Effector memory CD8-positive, alpha-beta T cell (primary cell): ENCODE results near the gene LRIG1.

Experiments
- ATAC-seq: fragments of 150-1000 bp; cut with Tn5 transposase; replicated peaks from 2 replicates; pipeline ENCODE4 v1.10.0; 2021; ENCODE audit warnings: mild to moderate bottlenecking, moderate library complexity
- DNase-seq, 3 experiments: peaks; one replicate each; pipeline ENCODE4 v3.0.0; 2021
- H3K27ac Mint-ChIP-seq, 2 donors: one replicate each; pipeline ENCODE4 v1.8.0; 2022; ENCODE audit warnings: mild to moderate bottlenecking in 2 of 2, mixed read lengths in 2 of 2, moderate library complexity in 2 of 2
- H3K27me3 Mint-ChIP-seq, 2 donors: one replicate each; pipeline ENCODE4 v1.8.0; 2022; ENCODE audit warnings: mixed read lengths in 2 of 2
- H3K36me3 Mint-ChIP-seq: one replicate; pipeline ENCODE4 v1.8.0; 2022; ENCODE audit warnings: mild to moderate bottlenecking, moderate library complexity, mixed read lengths; ENCODE audit not compliant: insufficient read depth
- H3K4me1 Mint-ChIP-seq, 2 donors: one replicate each; pipeline ENCODE4 v1.8.0; 2022; ENCODE audit warnings: low read depth in 2 of 2, mixed read lengths in 2 of 2
- H3K4me3 Mint-ChIP-seq, 2 donors: one replicate each; pipeline ENCODE4 v1.8.0; 2022; ENCODE audit warnings: mild to moderate bottlenecking in 2 of 2, mixed read lengths in 2 of 2, moderate library complexity in 2 of 2
- H3K9me3 Mint-ChIP-seq, 2 donors: one replicate each; pipeline ENCODE4 v1.8.0; 2022; ENCODE audit warnings: mixed read lengths in 2 of 2

The LRIG1 gene

GRCh38 chr3:66406831-66407610 is 93.8 kb downstream of the LRIG1 start:
- no peak for DNase-seq
- Mint-ChIP-seq H3K27ac (no peak overlapping the region), H3K9me3 (no peaks in the 10 kb centered on the region), H3K27me3 (no peaks in the 10 kb centered on the region), H3K4me3 (no peak overlapping the region), H3K36me3 (peaks cover 23% of the 10 kb centered on the region), H3K4me1 (peaks cover 0 to 9% of the 10 kb centered on the region in 2 donors)
- no peak for ATAC-seq

GRCh38 chr3:66406163-66406562 is 94.7 kb downstream of the LRIG1 start:
- no peak overlapping the region for H3K27ac Mint-ChIP-seq
- H3K27me3 Mint-ChIP-seq = no peaks in the 10 kb centered on the region
- ATAC-seq = no peak
- H3K36me3 Mint-ChIP-seq = peaks cover 23% of the 10 kb centered on the region
- peaks cover 0 to 9% of the 10 kb centered on the region in 2 donors for H3K4me1 Mint-ChIP-seq
- no peak overlapping the region for H3K4me3 Mint-ChIP-seq
- no peak for DNase-seq
- H3K9me3 Mint-ChIP-seq = no peaks in the 10 kb centered on the region

- Mint-ChIP-seq H3K9me3 (no peaks in the 10 kb centered on the region), H3K27me3 (no peaks in the 10 kb centered on the region), H3K36me3 (peaks cover 25% of the 10 kb centered on the region), H3K4me3 (no peak overlapping the region), H3K4me1 (peaks cover 0 to 9% of the 10 kb centered on the region in 2 donors), H3K27ac (no peak overlapping the region)
- no peak for ATAC-seq
- DNase-seq = no peak
Observed at GRCh38 chr3:66405701-66406091, 95.1 kb downstream of the LRIG1 start.

- Mint-ChIP-seq H3K27me3 (no peaks in the 10 kb centered on the region), H3K27ac (no peak overlapping the region), H3K36me3 (peaks cover 26% of the 10 kb centered on the region), H3K9me3 (no peaks in the 10 kb centered on the region), H3K4me1 (peaks cover 0 to 9% of the 10 kb centered on the region in 2 donors), H3K4me3 (no peak overlapping the region)
- no peak for DNase-seq
- ATAC-seq = no peak
Observed at GRCh38 chr3:66404903-66405700, 95.7 kb downstream of the LRIG1 start.

GRCh38 chr3:66404197-66404596 is 96.6 kb downstream of the LRIG1 start:
- Mint-ChIP-seq H3K27me3 (no peaks in the 10 kb centered on the region), H3K36me3 (peaks cover 26% of the 10 kb centered on the region), H3K27ac (peak overlapping the region in 1 of 2 donors; percentile 59), H3K9me3 (no peaks in the 10 kb centered on the region), H3K4me1 (peaks cover 0 to 9% of the 10 kb centered on the region in 2 donors), H3K4me3 (no peak overlapping the region)
- ATAC-seq (no peak), DNase-seq (no peak)

GRCh38 chr3:66403323-66403990 is 97.4 kb downstream of the LRIG1 start:
- Mint-ChIP-seq H3K4me1 (peaks cover 0 to 5% of the 10 kb centered on the region in 2 donors), H3K4me3 (no peak overlapping the region), H3K27ac (peak overlapping the region in 1 of 2 donors; percentile 38), H3K36me3 (peaks cover 29% of the 10 kb centered on the region), H3K27me3 (no peaks in the 10 kb centered on the region), H3K9me3 (no peaks in the 10 kb centered on the region)
- ATAC-seq = no peak
- no peak for DNase-seq

GRCh38 chr3:66402596-66403290 is 98.1 kb downstream of the LRIG1 start:
- Mint-ChIP-seq H3K27me3 (no peaks in the 10 kb centered on the region), H3K4me3 (no peak overlapping the region), H3K36me3 (peaks cover 33% of the 10 kb centered on the region), H3K27ac (peak overlapping the region in 1 of 2 donors; percentile 38), H3K9me3 (no peaks in the 10 kb centered on the region), H3K4me1 (peaks cover 0 to 4% of the 10 kb centered on the region in 2 donors)
- ATAC-seq (no peak), DNase-seq (no peak)

GRCh38 chr3:66401675-66402491 is 98.9 kb downstream of the LRIG1 start:
- DNase-seq (no peak), ATAC-seq (no peak)
- H3K9me3 Mint-ChIP-seq = no peaks in the 10 kb centered on the region
- peaks cover 0 to 2% of the 10 kb centered on the region in 2 donors for H3K4me1 Mint-ChIP-seq
- no peak overlapping the region for H3K4me3 Mint-ChIP-seq
- no peaks in the 10 kb centered on the region for H3K27me3 Mint-ChIP-seq
- peaks cover 33% of the 10 kb centered on the region for H3K36me3 Mint-ChIP-seq
- H3K27ac Mint-ChIP-seq = peak overlapping the region; percentile 32 to 49

- H3K4me1 Mint-ChIP-seq = peaks cover 0 to 2% of the 10 kb centered on the region in 2 donors
- ATAC-seq (no peak), DNase-seq (no peak)
- no peaks in the 10 kb centered on the region for H3K27me3 Mint-ChIP-seq
- H3K4me3 Mint-ChIP-seq = no peak overlapping the region
- H3K36me3 Mint-ChIP-seq = peaks cover 32% of the 10 kb centered on the region
- no peaks in the 10 kb centered on the region for H3K9me3 Mint-ChIP-seq
- peak overlapping the region; percentile 32 to 49 for H3K27ac Mint-ChIP-seq
Observed at GRCh38 chr3:66401157-66401550, 99.7 kb downstream of the LRIG1 start.

GRCh38 chr3:66400411-66401156 is 100.2 kb downstream of the LRIG1 start:
- no peaks in the 10 kb centered on the region for H3K9me3 Mint-ChIP-seq
- H3K27me3 Mint-ChIP-seq = no peaks in the 10 kb centered on the region
- DNase-seq (no peak), ATAC-seq (no peak)
- H3K4me3 Mint-ChIP-seq = no peak overlapping the region
- H3K27ac Mint-ChIP-seq = peak overlapping the region in 1 of 2 donors; percentile 49
- H3K4me1 Mint-ChIP-seq = peaks cover 0 to 2% of the 10 kb centered on the region in 2 donors
- H3K36me3 Mint-ChIP-seq = peaks cover 26% of the 10 kb centered on the region

GRCh38 chr3:66399529-66400232 is 101.1 kb downstream of the LRIG1 start:
- no peak for ATAC-seq
- peaks cover 3 to 7% of the 10 kb centered on the region in 2 donors for H3K4me1 Mint-ChIP-seq

More at GRCh38 chr3:66399529-66400232, 101.1 kb downstream of the LRIG1 start:
- no peak for DNase-seq
- no peaks in the 10 kb centered on the region for H3K9me3 Mint-ChIP-seq
- H3K4me3 Mint-ChIP-seq = no peak overlapping the region
- H3K27me3 Mint-ChIP-seq = no peaks in the 10 kb centered on the region
- peaks cover 24% of the 10 kb centered on the region for H3K36me3 Mint-ChIP-seq
- peak overlapping the region in 1 of 2 donors; percentile 92 for H3K27ac Mint-ChIP-seq
